Parathyroid adenoma (tissue), 2 donors: ENCODE measurements around the gene ANP32E.
"Not testable (repeated sequence)": the region's sequence is repeated elsewhere in the genome, so short reads cannot be mapped to it uniquely, and the experiment has no call there.

Source experiments
- H2AFZ ChIP-seq: fragments of 300-600 bp; sonication (generic); one replicate; pipeline ENCODE4 v1.7.0; 2017; ENCODE audit warnings: antibody characterized with exemption, mild to moderate bottlenecking
- H3K27ac ChIP-seq: fragments of 300-600 bp; sonication (generic); one replicate; pipeline ENCODE4 v1.7.0; 2017
- H3K27me3 ChIP-seq: fragments of 300-600 bp; sonication (generic); one replicate; pipeline ENCODE4 v1.7.0; 2017; ENCODE audit warnings: low read length; ENCODE audit not compliant: control insufficient read depth, insufficient read depth
- H3K36me3 ChIP-seq: fragments of 300-600 bp; sonication (generic); one replicate; pipeline ENCODE4 v1.7.0; 2017; ENCODE audit warnings: low read length; ENCODE audit not compliant: control insufficient read depth, insufficient read depth
- H3K4me1 ChIP-seq: fragments of 300-600 bp; sonication (generic); one replicate; pipeline ENCODE4 v1.7.0; 2017; ENCODE audit warnings: control low read depth
- H3K4me2 ChIP-seq: fragments of 300-600 bp; sonication (generic); one replicate; pipeline ENCODE4 v1.7.0; 2017; ENCODE audit warnings: low read length
- H3K4me3 ChIP-seq: fragments of 300-600 bp; sonication (generic); one replicate; pipeline ENCODE4 v1.7.0; 2017; ENCODE audit warnings: low read depth, low read length
- H3K79me2 ChIP-seq: fragments of 300-600 bp; sonication (generic); one replicate; pipeline ENCODE4 v1.7.0; 2017; ENCODE audit warnings: control low read depth
- H3K9ac ChIP-seq: fragments of 300-600 bp; sonication (generic); one replicate; pipeline ENCODE4 v1.7.0; 2017; ENCODE audit warnings: mild to moderate bottlenecking
- H3K9me3 ChIP-seq: fragments of 300-600 bp; sonication (generic); one replicate; pipeline ENCODE4 v1.7.0; 2017; ENCODE audit warnings: low read length; ENCODE audit not compliant: control insufficient read depth
- CTCF ChIP-seq: fragments of 300-600 bp; sonication (generic); IDR thresholded peaks from one replicate; pipeline ENCODE4 v1.7.0; 2017; ENCODE audit warnings: antibody characterized with exemption, mild to moderate bottlenecking
- donor health status: primary hyperparathyroidism.

ANP32E gene

GRCh38 chr1:150186789-150187559 is 48.9 kb downstream of the ANP32E start:
- no peaks in the 10 kb centered on the region for H3K9me3 ChIP-seq
- no peak overlapping the region for H3K27ac ChIP-seq

GRCh38 chr1:150186438-150186788 is 49.5 kb downstream of the ANP32E start:
- H3K9ac ChIP-seq, H3K4me2 ChIP-seq, H2AFZ ChIP-seq, H3K79me2 ChIP-seq, H3K4me1 ChIP-seq, H3K36me3 ChIP-seq, H3K9me3 ChIP-seq, H3K4me3 ChIP-seq, H3K27me3 ChIP-seq, H3K27ac ChIP-seq: not testable (repeated sequence)

More at GRCh38 chr1:150186789-150187559, 48.9 kb downstream of the ANP32E start:
- peak; percentile 34 for TF ChIP-seq CTCF
- Histone ChIP-seq H3K4me3 (no peak overlapping the region), H3K4me1 (no peaks in the 10 kb centered on the region), H3K36me3 (no peaks in the 10 kb centered on the region), H3K79me2 (no peaks in the 10 kb centered on the region), H3K27me3 (no peaks in the 10 kb centered on the region), H3K9ac (no peak overlapping the region), H2AFZ (no peak overlapping the region), H3K4me2 (no peak overlapping the region)

GRCh38 chr1:150185481-150185880 is 50.4 kb downstream of the ANP32E start:
- Histone ChIP-seq H3K79me2 (no peaks in the 10 kb centered on the region), H3K4me3 (no peak overlapping the region), H3K4me1 (no peaks in the 10 kb centered on the region), H2AFZ (no peak overlapping the region), H3K4me2 (no peak overlapping the region), H3K27ac (no peak overlapping the region), H3K9me3 (no peaks in the 10 kb centered on the region), H3K36me3 (no peaks in the 10 kb centered on the region), H3K9ac (no peak overlapping the region), H3K27me3 (no peaks in the 10 kb centered on the region)
- no peak for TF ChIP-seq CTCF

GRCh38 chr1:150183061-150183460 is 52.9 kb downstream of the ANP32E start:
- Histone ChIP-seq H3K27me3 (no peaks in the 10 kb centered on the region), H3K9me3 (no peaks in the 10 kb centered on the region), H3K36me3 (no peaks in the 10 kb centered on the region), H2AFZ (no peak overlapping the region), H3K79me2 (no peaks in the 10 kb centered on the region), H3K27ac (no peak overlapping the region), H3K9ac (no peak overlapping the region), H3K4me2 (no peak overlapping the region), H3K4me1 (no peaks in the 10 kb centered on the region), H3K4me3 (no peak overlapping the region)
- no peak for TF ChIP-seq CTCF

- no peaks in the 10 kb centered on the region for H3K27me3 ChIP-seq
- no peak overlapping the region for H3K27ac ChIP-seq
- H3K9ac ChIP-seq = no peak overlapping the region
- no peaks in the 10 kb centered on the region for H3K79me2 ChIP-seq
- H2AFZ ChIP-seq = no peak overlapping the region
- no peak overlapping the region for H3K4me3 ChIP-seq
- no peaks in the 10 kb centered on the region for H3K36me3 ChIP-seq
- H3K9me3 ChIP-seq = no peaks in the 10 kb centered on the region
- TF ChIP-seq CTCF = no peak
- H3K4me1 ChIP-seq = no peaks in the 10 kb centered on the region
- no peak overlapping the region for H3K4me2 ChIP-seq
Measured at GRCh38 chr1:150182247-150182646, 53.7 kb downstream of the ANP32E start.
